Measurements from ENCODE around the gene FBXL16. TPM values are rescaled to one million over a fixed set of nuclear protein-coding genes. Genes with fewer than 3 reads are reported as not detected.

FBXL16 gene
- total and polyA plus RNA-seq, 9 of the 15 experiments (the other 6 are each of a cell fraction or from before 2014, with no cell fraction given), result 0.21 to 8.2 (median 1.7) TPM

- TF ChIP-seq, protein P1, sequence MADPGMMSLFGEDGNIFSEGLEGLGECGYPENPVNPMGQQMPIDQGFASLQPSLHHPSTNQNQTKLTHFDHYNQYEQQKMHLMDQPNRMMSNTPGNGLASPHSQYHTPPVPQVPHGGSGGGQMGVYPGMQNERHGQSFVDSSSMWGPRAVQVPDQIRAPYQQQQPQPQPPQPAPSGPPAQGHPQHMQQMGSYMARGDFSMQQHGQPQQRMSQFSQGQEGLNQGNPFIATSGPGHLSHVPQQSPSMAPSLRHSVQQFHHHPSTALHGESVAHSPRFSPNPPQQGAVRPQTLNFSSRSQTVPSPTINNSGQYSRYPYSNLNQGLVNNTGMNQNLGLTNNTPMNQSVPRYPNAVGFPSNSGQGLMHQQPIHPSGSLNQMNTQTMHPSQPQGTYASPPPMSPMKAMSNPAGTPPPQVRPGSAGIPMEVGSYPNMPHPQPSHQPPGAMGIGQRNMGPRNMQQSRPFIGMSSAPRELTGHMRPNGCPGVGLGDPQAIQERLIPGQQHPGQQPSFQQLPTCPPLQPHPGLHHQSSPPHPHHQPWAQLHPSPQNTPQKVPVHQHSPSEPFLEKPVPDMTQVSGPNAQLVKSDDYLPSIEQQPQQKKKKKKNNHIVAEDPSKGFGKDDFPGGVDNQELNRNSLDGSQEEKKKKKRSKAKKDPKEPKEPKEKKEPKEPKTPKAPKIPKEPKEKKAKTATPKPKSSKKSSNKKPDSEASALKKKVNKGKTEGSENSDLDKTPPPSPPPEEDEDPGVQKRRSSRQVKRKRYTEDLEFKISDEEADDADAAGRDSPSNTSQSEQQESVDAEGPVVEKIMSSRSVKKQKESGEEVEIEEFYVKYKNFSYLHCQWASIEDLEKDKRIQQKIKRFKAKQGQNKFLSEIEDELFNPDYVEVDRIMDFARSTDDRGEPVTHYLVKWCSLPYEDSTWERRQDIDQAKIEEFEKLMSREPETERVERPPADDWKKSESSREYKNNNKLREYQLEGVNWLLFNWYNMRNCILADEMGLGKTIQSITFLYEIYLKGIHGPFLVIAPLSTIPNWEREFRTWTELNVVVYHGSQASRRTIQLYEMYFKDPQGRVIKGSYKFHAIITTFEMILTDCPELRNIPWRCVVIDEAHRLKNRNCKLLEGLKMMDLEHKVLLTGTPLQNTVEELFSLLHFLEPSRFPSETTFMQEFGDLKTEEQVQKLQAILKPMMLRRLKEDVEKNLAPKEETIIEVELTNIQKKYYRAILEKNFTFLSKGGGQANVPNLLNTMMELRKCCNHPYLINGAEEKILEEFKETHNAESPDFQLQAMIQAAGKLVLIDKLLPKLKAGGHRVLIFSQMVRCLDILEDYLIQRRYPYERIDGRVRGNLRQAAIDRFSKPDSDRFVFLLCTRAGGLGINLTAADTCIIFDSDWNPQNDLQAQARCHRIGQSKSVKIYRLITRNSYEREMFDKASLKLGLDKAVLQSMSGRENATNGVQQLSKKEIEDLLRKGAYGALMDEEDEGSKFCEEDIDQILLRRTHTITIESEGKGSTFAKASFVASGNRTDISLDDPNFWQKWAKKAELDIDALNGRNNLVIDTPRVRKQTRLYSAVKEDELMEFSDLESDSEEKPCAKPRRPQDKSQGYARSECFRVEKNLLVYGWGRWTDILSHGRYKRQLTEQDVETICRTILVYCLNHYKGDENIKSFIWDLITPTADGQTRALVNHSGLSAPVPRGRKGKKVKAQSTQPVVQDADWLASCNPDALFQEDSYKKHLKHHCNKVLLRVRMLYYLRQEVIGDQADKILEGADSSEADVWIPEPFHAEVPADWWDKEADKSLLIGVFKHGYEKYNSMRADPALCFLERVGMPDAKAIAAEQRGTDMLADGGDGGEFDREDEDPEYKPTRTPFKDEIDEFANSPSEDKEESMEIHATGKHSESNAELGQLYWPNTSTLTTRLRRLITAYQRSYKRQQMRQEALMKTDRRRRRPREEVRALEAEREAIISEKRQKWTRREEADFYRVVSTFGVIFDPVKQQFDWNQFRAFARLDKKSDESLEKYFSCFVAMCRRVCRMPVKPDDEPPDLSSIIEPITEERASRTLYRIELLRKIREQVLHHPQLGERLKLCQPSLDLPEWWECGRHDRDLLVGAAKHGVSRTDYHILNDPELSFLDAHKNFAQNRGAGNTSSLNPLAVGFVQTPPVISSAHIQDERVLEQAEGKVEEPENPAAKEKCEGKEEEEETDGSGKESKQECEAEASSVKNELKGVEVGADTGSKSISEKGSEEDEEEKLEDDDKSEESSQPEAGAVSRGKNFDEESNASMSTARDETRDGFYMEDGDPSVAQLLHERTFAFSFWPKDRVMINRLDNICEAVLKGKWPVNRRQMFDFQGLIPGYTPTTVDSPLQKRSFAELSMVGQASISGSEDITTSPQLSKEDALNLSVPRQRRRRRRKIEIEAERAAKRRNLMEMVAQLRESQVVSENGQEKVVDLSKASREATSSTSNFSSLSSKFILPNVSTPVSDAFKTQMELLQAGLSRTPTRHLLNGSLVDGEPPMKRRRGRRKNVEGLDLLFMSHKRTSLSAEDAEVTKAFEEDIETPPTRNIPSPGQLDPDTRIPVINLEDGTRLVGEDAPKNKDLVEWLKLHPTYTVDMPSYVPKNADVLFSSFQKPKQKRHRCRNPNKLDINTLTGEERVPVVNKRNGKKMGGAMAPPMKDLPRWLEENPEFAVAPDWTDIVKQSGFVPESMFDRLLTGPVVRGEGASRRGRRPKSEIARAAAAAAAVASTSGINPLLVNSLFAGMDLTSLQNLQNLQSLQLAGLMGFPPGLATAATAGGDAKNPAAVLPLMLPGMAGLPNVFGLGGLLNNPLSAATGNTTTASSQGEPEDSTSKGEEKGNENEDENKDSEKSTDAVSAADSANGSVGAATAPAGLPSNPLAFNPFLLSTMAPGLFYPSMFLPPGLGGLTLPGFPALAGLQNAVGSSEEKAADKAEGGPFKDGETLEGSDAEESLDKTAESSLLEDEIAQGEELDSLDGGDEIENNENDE (IDR thresholded peaks at IDR 0.05; ENCODE audit: low read depth, low read length), result no peak
- TF ChIP-seq, protein P2, sequence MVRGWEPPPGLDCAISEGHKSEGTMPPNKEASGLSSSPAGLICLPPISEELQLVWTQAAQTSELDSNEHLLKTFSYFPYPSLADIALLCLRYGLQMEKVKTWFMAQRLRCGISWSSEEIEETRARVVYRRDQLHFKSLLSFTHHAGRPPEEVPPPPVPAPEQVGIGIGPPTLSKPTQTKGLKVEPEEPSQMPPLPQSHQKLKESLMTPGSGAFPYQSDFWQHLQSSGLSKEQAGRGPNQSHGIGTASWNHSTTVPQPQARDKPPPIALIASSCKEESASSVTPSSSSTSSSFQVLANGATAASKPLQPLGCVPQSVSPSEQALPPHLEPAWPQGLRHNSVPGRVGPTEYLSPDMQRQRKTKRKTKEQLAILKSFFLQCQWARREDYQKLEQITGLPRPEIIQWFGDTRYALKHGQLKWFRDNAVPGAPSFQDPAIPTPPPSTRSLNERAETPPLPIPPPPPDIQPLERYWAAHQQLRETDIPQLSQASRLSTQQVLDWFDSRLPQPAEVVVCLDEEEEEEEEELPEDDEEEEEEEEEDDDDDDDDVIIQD (CRISPR knock-in tag; IDR thresholded peaks at IDR 0.05), result no peak
- TF ChIP-seq CTCF (IDR thresholded peaks at IDR 0.05 in 2 of 3, conservative IDR thresholded peaks at IDR 0.05 in 1 of 3; ENCODE audit: insufficient read depth in 2 of 3, low read depth in 1 of 3, low read length in 3 of 3) (peak; percentile 46 to 59 (median 48)), NFIC (IDR thresholded peaks at IDR 0.05) (peak; percentile 65), CREM (IDR thresholded peaks at IDR 0.05; ENCODE audit: low read depth) (peak; percentile 40; the same call in 1 of the 2 replicates), HDAC8 (tag; IDR thresholded peaks at IDR 0.05) (no peak)
Observed at GRCh38 chr16:685967-686366, 19.6 kb downstream of the FBXL16 start (continued).

Data from K562 (cell line).